Measurements from ENCODE around the gene GNG11. TPM values are rescaled to one million over a fixed set of nuclear protein-coding genes. Genes with fewer than 3 reads are reported as not detected.
"Not testable (repeated sequence)": the region's sequence is repeated elsewhere in the genome, so short reads cannot be mapped to it uniquely, and the experiment has no call there.

GNG11 gene
- total and polyA plus RNA-seq, 2 donors (not counting 1 experiment from before 2014, with no cell fraction given), result 27.2 to 46.1 TPM

GRCh38 chr7:93911661-93912060 is 9.9 kb upstream of the GNG11 start:
- DNase-seq (ENCODE audit: low read depth in 2 of 2), result peak in 1 of 2 donors; percentile 45
- not testable (repeated sequence) for H3K36me3 ChIP-seq (ENCODE audit: control insufficient read depth, insufficient read depth, low read length); H4K20me1 ChIP-seq (ENCODE audit: control insufficient read depth, extremely low read depth, insufficient read depth, low read length); H3K4me3 ChIP-seq (replicated peaks in 1 of 4; ENCODE audit: control extremely low read depth in 1 of 4, insufficient read depth in 1 of 4, low read depth in 3 of 4, low read length in 4 of 4); H3K4me2 ChIP-seq (ENCODE audit: extremely low read depth, insufficient read depth, low read length); H3K4me1 ChIP-seq (ENCODE audit: control insufficient read depth, extremely low read depth, insufficient read depth, low read length); H2AFZ ChIP-seq (ENCODE audit: low read length); H3K27me3 ChIP-seq (ENCODE audit: control insufficient read depth, insufficient read depth, low read length); H3K79me2 ChIP-seq (ENCODE audit: control insufficient read depth, insufficient read depth, low read length); H3K9ac ChIP-seq (ENCODE audit: insufficient read depth, low read length); H3K27ac ChIP-seq (ENCODE audit: insufficient read depth, low read length); H3K9me3 ChIP-seq (ENCODE audit: control insufficient read depth, insufficient read depth, low read depth, low read length)

DNA sequence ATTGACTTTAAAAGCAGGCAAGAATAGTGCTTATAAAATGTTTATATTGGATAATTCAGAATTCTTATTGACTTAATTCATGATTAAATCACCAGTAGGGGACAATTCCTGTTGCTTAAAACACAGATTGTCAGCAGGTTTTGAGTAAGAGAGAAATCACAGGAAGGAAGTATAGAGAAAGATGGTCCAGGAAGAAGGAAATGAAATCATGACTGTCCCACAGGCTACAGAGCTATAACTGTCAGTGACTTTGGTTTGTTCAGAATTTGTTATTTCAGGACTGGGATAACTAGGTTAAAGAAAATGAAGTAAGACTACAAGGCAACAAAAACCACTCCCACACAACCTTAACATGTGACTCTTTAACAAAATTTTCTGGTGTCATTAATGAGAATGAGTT is 8.3 kb upstream of the GNG11 start:
- Histone ChIP-seq H3K4me1 (ENCODE audit: control insufficient read depth, extremely low read depth, insufficient read depth, low read length) (peaks cover 6% of the 10 kb centered on the region), H3K36me3 (ENCODE audit: control insufficient read depth, insufficient read depth, low read length) (no peaks in the 10 kb centered on the region), H2AFZ (ENCODE audit: low read length) (no peak overlapping the region), H4K20me1 (ENCODE audit: control insufficient read depth, extremely low read depth, insufficient read depth, low read length) (no peaks in the 10 kb centered on the region), H3K27me3 (ENCODE audit: control insufficient read depth, insufficient read depth, low read length) (no peaks in the 10 kb centered on the region), H3K9ac (ENCODE audit: insufficient read depth, low read length) (no peak overlapping the region), H3K79me2 (ENCODE audit: control insufficient read depth, insufficient read depth, low read length) (no peaks in the 10 kb centered on the region), H3K9me3 (ENCODE audit: control insufficient read depth, insufficient read depth, low read depth, low read length) (no peaks in the 10 kb centered on the region), H3K4me3 (replicated peaks in 1 of 4; ENCODE audit: control extremely low read depth in 1 of 4, insufficient read depth in 1 of 4, low read depth in 3 of 4, low read length in 4 of 4) (no peak overlapping the region), H3K27ac (ENCODE audit: insufficient read depth, low read length) (no peak overlapping the region), H3K4me2 (ENCODE audit: extremely low read depth, insufficient read depth, low read length) (no peak overlapping the region)
- no peak for DNase-seq (ENCODE audit: low read depth in 2 of 2)
- TF ChIP-seq CTCF (conservative IDR thresholded peaks at IDR 0.05 in 1 of 2, IDR thresholded peaks at IDR 0.05 in 1 of 2; ENCODE audit: low read depth in 1 of 2, low read length in 2 of 2), result no peak
- no peak for TF ChIP-seq EZH2 (IDR thresholded peaks at IDR 0.05; ENCODE audit: low read length, missing control alignments)

DNA sequence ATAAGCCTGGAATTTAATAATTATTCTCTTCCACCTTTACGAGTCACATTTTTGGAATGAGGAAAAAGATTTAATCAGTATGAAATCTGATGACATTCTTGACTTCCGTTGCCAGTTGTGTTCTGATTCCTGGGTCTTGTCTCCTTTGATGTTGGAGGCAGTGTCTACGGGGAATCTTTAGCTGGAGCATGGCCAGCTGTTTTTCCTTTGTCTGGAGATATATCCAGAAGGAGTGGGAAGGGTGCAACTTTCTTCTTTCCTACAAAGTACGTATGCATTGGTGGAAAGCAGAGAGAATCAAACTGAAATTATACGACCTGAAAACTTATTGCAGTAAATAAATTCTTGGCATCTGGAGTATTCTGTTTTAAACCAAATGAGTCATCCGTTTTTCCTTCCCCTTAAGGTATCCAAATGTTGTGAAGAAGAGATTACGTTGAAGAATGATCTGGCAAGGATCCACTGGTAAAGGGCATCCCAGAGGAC is 6.9 kb upstream of the GNG11 start:
- Histone ChIP-seq H3K9me3 (ENCODE audit: control insufficient read depth, insufficient read depth, low read depth, low read length) (no peaks in the 10 kb centered on the region), H3K4me2 (ENCODE audit: extremely low read depth, insufficient read depth, low read length) (no peak overlapping the region), H4K20me1 (ENCODE audit: control insufficient read depth, extremely low read depth, insufficient read depth, low read length) (no peaks in the 10 kb centered on the region), H3K27ac (ENCODE audit: insufficient read depth, low read length) (no peak overlapping the region), H3K4me1 (ENCODE audit: control insufficient read depth, extremely low read depth, insufficient read depth, low read length) (peaks cover 6% of the 10 kb centered on the region), H3K4me3 (replicated peaks in 1 of 4; ENCODE audit: control extremely low read depth in 1 of 4, insufficient read depth in 1 of 4, low read depth in 3 of 4, low read length in 4 of 4) (no peak overlapping the region), H3K79me2 (ENCODE audit: control insufficient read depth, insufficient read depth, low read length) (no peaks in the 10 kb centered on the region), H3K36me3 (ENCODE audit: control insufficient read depth, insufficient read depth, low read length) (no peaks in the 10 kb centered on the region), H3K27me3 (ENCODE audit: control insufficient read depth, insufficient read depth, low read length) (no peaks in the 10 kb centered on the region), H3K9ac (ENCODE audit: insufficient read depth, low read length) (no peak overlapping the region), H2AFZ (ENCODE audit: low read length) (no peak overlapping the region)
- TF ChIP-seq EZH2 (IDR thresholded peaks at IDR 0.05; ENCODE audit: low read length, missing control alignments), result no peak
- TF ChIP-seq CTCF (conservative IDR thresholded peaks at IDR 0.05 in 1 of 2, IDR thresholded peaks at IDR 0.05 in 1 of 2; ENCODE audit: low read depth in 1 of 2, low read length in 2 of 2), result no peak
- DNase-seq (ENCODE audit: low read depth in 2 of 2), result peak; percentile 61 to 80

DNA sequence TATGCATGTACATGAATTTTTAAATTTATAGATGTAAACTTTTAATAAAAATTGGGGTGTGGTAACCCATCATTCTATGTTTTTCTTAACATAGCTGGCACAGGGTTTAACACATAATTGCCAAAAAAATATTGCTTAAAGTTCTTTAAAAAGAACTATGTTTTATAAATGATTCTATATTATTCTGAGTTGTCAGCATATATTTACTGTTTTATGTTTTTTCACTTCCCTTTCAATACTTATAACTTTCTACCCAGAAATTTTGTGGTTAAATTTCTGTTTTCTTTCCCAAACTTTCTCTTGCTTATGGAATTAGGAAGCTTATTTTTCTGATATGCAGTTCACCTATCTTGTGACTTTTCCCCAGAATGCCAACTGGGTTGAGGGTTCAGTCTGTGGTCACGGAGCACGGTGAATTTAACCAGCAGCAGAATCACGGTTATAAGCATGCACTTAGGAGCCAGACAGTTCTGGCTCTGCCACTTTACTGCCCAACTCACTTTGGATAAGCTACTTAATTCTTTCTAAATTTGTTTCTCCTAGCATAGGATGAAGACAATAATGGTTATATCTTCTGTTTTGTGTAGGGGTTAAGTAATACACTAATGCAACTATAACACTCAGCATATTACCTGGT is 6.2 kb upstream of the GNG11 start:
- DNase-seq (ENCODE audit: low read depth in 2 of 2); H4K20me1 ChIP-seq (ENCODE audit: control insufficient read depth, extremely low read depth, insufficient read depth, low read length); H3K4me2 ChIP-seq (ENCODE audit: extremely low read depth, insufficient read depth, low read length); H3K4me1 ChIP-seq (ENCODE audit: control insufficient read depth, extremely low read depth, insufficient read depth, low read length); H3K9ac ChIP-seq (ENCODE audit: insufficient read depth, low read length); H3K36me3 ChIP-seq (ENCODE audit: control insufficient read depth, insufficient read depth, low read length); H3K9me3 ChIP-seq (ENCODE audit: control insufficient read depth, insufficient read depth, low read depth, low read length); H2AFZ ChIP-seq (ENCODE audit: low read length); H3K4me3 ChIP-seq (replicated peaks in 1 of 4; ENCODE audit: control extremely low read depth in 1 of 4, insufficient read depth in 1 of 4, low read depth in 3 of 4, low read length in 4 of 4); H3K79me2 ChIP-seq (ENCODE audit: control insufficient read depth, insufficient read depth, low read length); H3K27ac ChIP-seq (ENCODE audit: insufficient read depth, low read length); H3K27me3 ChIP-seq (ENCODE audit: control insufficient read depth, insufficient read depth, low read length): not testable (repeated sequence)

DNA sequence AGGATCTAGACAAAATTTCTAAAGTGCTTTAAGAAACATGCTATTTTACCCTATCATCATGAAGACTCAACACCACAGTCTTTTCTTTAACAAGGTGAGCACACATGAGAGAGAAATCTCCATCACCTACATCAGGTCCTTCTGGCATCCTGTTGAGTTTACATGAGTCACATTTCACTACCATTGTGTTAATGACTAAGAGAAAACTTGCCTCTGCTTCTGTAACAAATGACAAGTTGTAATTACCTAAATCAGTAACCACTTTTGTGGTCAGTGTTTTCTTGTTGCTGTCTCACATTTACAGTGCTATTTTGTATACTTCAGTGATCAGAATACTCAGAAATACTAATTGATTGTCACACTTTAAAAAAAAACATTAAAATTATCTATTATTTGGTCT is 5.6 kb upstream of the GNG11 start:
- H3K27ac ChIP-seq (ENCODE audit: insufficient read depth, low read length); H3K79me2 ChIP-seq (ENCODE audit: control insufficient read depth, insufficient read depth, low read length); H3K4me3 ChIP-seq (replicated peaks in 1 of 4; ENCODE audit: control extremely low read depth in 1 of 4, insufficient read depth in 1 of 4, low read depth in 3 of 4, low read length in 4 of 4); H3K27me3 ChIP-seq (ENCODE audit: control insufficient read depth, insufficient read depth, low read length); H3K9ac ChIP-seq (ENCODE audit: insufficient read depth, low read length); H4K20me1 ChIP-seq (ENCODE audit: control insufficient read depth, extremely low read depth, insufficient read depth, low read length); H3K36me3 ChIP-seq (ENCODE audit: control insufficient read depth, insufficient read depth, low read length); H2AFZ ChIP-seq (ENCODE audit: low read length); H3K4me2 ChIP-seq (ENCODE audit: extremely low read depth, insufficient read depth, low read length); H3K4me1 ChIP-seq (ENCODE audit: control insufficient read depth, extremely low read depth, insufficient read depth, low read length); H3K9me3 ChIP-seq (ENCODE audit: control insufficient read depth, insufficient read depth, low read depth, low read length); DNase-seq (ENCODE audit: low read depth in 2 of 2): not testable (repeated sequence)
